Activated CD8-positive, alpha-beta memory T cell treated with anti-CD3 and anti-CD28 coated beads, Interleukin-2, amount 50 U/mL, for 4 hours (primary cell): Measurements from ENCODE around the gene UBE2D2.
A peak's percentile ranks its signal among the peaks of the same experiment; 100 is the strongest.
"Not testable (repeated sequence)": the region's sequence is repeated elsewhere in the genome, so short reads cannot be mapped to it uniquely, and the experiment has no call there.

Experiments used
- DNase-seq: peaks from one replicate; pipeline ENCODE4 v3.0.0-alpha.2; 2020

UBE2D2 gene

GRCh38 chr5:139549162-139549894 lies 11.8 kb upstream of the UBE2D2 start:
- no peak for DNase-seq

GRCh38 chr5:139550051-139550872 lies 10.9 kb upstream of the UBE2D2 start:
- not testable (repeated sequence) for DNase-seq

GRCh38 chr5:139551191-139551889 lies 9.8 kb upstream of the UBE2D2 start:
- no peak for DNase-seq

- no peak for DNase-seq
Observed at GRCh38 chr5:139552893-139553575, 8.1 kb upstream of the UBE2D2 start.

GRCh38 chr5:139554264-139554663 lies 6.9 kb upstream of the UBE2D2 start:
- no peak for DNase-seq

GRCh38 chr5:139557811-139558210 lies 3.3 kb upstream of the UBE2D2 start:
- DNase-seq: no peak

- peak; percentile 56 for DNase-seq
Observed at GRCh38 chr5:139561655-139562451, 714 bp downstream of the UBE2D2 start.

GRCh38 chr5:139562847-139563246 lies 1.7 kb downstream of the UBE2D2 start:
- DNase-seq: no peak

GRCh38 chr5:139565411-139566305 lies 4.5 kb downstream of the UBE2D2 start:
- peak; percentile 51 for DNase-seq

GRCh38 chr5:139566611-139567010 lies 5.5 kb downstream of the UBE2D2 start:
- no peak for DNase-seq

- DNase-seq: no peak
Observed at GRCh38 chr5:139569270-139569955, 8.3 kb downstream of the UBE2D2 start.

- DNase-seq: no peak
Observed at GRCh38 chr5:139571543-139571942, 10.4 kb downstream of the UBE2D2 start.

GRCh38 chr5:139571966-139572365 lies 10.8 kb downstream of the UBE2D2 start:
- DNase-seq: no peak

- DNase-seq: no peak
Observed at GRCh38 chr5:139574641-139575312, 13.6 kb downstream of the UBE2D2 start.

GRCh38 chr5:139575313-139575646 lies 14.1 kb downstream of the UBE2D2 start:
- no peak for DNase-seq

GRCh38 chr5:139575751-139576150 lies 14.6 kb downstream of the UBE2D2 start:
- no peak for DNase-seq

- DNase-seq: no peak
Observed at GRCh38 chr5:139577689-139578290, 16.7 kb downstream of the UBE2D2 start.

GRCh38 chr5:139578325-139578724 lies 17.2 kb downstream of the UBE2D2 start:
- DNase-seq: no peak

GRCh38 chr5:139582181-139582580 lies 21.0 kb downstream of the UBE2D2 start:
- not testable (repeated sequence) for DNase-seq
